Hematopoietic multipotent progenitor cell treated with erythropoietin and hydrocortisone succinate and interleukin-3 and kit ligand, for 8 days (in vitro differentiated cells): ENCODE data around the gene OTOG.

Experiments used
- DNase-seq: peaks from one replicate; pipeline ENCODE4 v3.0.0-alpha.2; 2015

OTOG gene

DNA sequence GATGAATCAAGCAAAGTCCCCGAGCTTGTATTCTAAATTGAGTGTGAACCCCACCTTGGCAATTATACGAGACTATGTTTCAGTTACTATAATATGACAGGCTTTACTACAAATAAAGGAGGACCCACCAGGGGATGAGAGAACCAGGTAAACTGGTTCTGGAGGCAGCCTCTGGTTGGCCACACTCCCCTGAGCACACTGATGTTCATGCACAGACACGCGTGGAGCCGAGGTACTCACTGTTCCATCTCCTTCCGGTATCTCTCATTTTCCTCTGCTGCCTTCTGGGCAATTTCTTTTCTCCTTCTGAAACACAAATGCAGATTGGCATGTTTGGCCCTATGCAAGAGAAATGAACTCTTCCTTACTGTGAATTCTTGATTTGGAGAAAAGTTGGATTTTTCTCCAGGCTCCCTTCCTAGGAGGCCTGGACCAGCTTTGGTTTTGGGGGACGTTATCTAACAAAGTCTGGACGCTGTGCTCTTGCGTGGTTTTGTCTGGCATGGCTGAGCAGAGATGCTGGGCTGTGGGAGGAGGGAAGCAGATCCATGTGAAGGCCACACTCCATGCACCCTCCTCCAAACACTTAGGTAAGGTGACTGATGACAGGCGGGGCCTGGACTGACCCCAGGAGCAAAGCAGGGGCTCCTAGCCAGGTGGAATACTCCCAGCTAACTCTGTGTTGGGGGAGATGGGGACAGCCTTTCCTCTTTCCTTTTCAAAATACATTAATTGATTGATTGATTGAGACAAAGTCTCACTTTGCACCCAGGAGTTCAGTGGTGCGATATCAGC is 25.8 kb upstream of the OTOG start:
- no peak for DNase-seq

DNA sequence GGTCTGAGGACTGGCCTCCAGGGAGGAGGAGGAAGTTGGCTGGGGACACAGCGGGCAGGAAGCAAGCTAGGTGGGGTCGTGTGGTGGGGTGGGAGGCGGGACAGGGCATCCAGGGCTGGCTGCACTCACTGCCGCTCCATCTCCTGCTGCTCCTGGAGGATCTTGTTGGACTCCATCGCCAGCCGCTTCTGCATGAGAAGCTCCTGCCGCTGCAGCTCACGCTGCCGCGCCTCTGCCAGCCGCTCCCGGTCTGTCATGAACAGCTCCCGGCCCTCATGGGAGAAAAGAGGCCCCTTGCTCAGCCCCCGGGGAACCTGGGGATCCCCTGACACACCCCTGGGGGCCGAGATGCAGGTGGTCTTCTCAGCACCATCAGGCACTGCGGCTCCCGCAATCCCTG is 24.4 kb upstream of the OTOG start:
- no peak for DNase-seq

- no peak for DNase-seq
Observed at GRCh38 chr11:17524221-17524620, 22.8 kb upstream of the OTOG start.

GRCh38 chr11:17525570-17525969 is 21.5 kb upstream of the OTOG start:
- DNase-seq, result no peak

DNA sequence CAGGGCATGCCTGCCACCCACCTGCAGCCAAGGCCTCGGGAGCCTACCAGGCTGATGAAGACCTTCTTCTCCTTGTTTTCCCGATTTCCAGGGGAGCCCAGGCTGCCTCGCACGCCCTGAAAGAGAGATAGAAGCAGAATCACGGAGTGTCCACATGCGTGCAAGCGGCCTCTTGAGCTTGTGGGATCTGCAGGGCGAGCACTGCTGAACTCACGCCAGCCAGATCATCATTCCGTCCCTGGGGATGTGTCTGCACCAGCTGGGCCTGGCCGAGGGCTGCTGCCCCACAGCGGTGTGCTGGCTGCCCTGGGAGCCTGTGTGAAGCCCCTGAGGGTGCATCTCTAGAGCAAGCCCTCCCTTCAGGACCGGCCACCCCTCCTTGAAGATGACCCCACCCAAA is 20.7 kb upstream of the OTOG start:
- DNase-seq, result no peak

DNA sequence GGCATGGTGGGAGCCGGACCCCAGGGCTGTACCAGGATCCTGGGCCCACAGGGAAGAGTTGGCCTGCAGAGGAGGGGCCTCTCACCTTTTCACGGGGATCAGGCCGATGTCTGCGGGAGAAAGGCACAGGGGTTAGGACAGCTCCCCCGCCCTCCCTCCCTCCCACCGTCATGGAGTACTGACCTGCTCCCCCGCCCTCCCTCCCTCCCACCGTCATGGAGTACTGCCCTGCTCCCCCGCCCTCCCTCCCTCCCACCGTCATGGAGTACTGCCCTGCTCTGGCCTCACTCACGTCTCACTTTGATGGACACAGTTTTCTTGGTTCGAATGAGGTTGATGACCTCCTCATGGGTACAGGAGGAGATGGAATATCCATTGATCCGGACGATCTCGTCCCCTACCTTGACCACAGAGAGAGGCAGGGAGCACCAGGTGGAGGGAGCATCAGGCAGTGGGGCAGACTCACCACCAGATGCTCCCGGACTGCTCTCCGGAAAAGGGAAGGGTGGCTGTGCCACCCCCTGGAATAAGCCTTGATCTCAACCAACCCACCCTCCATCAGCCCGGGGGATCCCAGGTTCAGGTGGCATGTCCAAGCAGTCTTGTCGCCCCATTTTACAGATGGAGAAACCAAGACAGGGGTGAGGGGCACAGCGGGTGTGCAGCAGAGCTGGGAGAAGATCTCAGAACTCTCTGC is 20.0 kb upstream of the OTOG start:
- no peak for DNase-seq

GRCh38 chr11:17527628-17527995 is 19.4 kb upstream of the OTOG start:
- DNase-seq, result no peak

DNA sequence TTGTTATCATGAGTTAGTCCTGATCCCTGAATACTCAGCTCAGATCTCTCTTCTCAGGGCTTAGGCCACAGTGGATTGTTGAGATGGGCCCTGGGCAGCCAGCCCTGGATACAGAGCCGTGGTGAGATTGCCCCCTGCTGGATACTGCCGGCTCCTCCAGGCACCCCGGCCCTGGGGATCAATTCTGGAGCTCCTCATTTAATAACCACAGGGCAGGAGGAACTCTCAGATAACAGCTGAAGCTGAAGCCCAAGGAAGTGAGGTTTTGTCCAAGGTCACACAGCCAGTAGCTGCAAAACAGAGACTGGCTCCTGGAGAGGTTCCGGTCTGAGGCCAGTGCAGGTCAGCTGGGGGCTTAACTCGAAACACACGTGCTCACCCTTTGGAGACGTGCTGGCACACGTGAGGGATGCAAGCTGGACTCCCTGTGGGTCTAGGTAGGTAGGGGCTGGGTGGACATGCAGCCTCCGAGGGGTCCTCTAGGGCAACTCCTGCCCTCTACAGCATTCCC is 18.8 kb upstream of the OTOG start:
- DNase-seq, result peak; percentile 56

DNA sequence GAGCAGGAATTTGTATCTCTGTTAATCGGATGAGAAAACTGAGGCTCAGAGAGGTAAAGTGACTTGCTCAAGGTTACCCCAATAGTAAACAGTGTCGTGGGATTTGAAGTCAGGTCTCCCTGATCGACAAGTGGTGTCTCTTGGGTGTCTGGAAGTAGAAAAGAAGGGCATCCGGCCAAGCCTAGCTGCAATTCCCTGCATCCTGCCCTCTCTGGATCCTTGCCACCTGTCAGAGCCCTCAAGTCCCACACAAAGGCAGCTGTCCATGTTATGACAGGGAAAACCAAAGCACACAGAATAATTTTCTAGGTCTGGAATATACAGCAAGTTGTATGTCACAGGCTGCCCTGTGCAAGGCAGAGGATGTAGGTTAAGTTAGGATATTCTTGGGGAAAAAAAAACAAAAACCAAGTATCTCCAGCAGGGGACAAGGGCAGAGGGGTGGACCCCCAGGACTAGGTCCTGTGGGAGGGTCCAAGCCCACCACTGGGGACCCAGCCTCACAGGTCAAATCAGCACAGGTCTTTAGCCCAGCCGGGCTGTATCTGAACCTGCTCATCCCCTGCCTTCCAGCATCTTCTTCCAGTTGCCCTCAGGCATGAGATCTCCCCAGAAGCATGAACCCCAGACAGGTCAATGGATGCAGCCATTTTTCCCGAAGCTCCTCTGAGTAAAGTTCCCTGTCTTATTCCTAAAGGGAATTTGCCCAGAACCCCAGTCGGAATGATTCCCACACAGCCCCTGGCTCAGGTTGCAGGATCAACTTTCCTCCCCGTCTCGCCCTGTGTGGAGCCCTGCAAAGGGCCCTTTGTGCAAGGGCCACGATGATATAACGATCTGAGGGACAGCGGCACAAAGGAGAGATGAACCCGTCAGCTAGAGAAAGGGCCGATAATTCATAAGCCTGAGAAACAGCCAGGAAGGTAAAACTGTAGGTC is 17.9 kb upstream of the OTOG start:
- no peak for DNase-seq

GRCh38 chr11:17529844-17530185 is 17.2 kb upstream of the OTOG start:
- no peak for DNase-seq

DNA sequence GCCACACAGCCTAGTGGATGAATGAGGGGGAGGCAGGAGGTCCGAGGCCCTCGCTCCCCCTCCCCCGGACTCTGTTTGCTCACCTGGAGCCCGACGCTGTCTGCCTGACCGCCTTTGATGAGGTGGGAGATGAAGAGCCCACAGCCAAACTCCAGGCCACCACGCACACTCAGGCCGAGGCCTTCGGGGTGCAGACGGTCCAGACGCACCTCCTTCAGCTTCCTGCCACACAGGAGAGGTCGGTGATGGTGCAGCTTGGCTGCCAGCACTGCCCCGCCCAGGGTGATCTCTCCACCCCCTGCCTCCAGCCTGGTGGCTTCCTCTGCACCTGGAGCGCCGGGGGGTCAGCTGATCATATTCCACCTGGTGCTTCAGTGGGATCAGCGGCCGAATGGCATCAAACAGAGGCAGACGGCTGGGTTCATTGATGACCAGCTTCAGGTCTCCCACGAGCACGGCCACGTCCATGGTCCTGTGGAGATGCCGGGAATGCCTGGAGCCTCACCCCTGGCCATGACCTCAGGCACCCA is 15.9 kb upstream of the OTOG start:
- DNase-seq, result no peak

DNA sequence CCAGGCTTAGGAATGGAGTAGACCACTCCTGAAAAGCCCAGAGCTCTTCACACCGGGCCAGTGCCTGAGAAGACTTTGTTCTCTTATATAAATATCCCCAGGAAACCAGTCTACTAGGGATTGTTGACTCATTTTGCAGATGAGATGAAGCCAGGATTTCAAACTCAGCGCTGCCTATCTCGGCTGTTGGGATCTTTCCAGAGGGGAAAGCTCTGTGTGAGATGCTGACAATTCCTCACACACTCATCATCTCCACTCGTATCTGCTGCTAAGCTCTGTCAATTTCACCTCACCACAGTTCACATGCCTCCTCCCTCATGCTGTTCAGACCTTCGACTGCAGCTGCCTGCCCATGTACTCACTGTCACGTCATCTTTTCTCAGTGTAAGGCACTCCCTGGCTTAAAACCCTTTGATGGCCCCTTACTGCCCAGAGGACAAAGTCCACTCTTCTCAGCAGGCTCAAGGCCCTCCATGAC is 15.4 kb upstream of the OTOG start:
- DNase-seq, result no peak

DNA sequence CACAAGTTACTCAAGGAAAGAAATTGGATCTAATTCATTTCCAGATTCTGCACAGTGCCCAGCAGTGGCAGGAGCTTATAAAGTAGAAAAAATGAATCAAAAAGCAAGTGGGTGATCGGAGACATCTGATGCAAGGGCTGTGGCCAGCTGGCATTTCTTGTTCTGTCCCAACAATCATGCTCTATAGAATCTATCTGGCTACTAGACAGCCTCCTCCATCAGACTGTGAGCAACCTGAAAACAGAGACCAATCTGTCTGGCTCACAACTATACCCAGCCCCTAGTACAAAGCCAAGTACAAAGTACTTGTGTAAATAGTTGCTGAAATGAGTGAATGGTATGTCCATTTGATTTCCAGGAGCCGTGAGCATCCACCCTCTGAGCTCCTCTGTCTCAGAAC is 14.3 kb upstream of the OTOG start:
- DNase-seq, result no peak

DNA sequence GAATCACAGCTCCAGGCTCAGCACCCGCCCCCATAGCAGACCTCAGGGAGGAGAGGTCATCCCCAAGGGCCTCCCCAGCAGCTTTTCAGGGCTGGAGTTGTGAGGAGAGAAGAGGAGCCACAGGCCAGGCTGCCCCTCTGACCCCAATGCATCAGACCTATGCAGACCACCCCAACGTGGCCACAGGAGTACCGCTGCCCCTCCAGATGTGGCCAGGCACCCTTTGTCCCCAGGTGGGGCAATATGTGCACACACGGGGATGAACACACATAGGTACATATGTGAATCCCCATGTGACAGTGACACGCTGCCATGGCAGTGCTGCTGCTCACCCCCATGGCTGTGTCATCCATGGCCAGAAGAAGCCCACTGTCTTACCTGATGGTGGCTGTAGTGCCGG is 13.7 kb upstream of the OTOG start:
- no peak for DNase-seq

DNA sequence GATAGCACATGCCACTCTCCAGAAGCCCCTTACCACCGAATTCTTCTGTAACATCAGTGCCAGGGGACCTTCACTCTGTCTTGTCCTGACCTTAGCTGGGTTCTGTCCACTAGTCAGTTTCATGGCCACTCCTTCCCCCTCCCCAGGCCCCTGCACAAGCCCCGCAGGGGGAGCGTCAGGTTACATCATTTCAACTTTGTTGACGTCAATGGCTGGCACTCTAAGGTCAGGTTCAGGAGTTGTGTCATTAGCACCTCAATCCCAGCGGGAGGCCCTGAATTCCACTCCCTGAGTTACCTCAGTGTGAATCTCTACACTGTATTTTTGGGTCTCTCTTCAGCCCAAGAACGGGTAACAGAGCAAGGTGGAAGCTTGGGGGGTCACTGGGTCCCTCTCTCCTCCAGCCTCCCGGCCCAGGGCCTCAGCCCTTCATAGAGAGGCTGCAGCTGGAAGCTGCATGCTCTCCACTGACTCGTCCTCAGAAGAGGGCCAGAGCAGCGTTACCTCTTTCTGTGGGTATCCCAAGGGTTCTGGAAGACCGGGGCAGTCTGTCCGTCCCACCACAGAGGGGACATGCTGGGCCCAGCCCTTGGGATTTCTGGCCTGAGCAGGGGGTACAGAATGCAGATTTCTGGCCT is 13.2 kb upstream of the OTOG start:
- no peak for DNase-seq

- no peak for DNase-seq
Observed at GRCh38 chr11:17535488-17535887, 11.6 kb upstream of the OTOG start.

DNA sequence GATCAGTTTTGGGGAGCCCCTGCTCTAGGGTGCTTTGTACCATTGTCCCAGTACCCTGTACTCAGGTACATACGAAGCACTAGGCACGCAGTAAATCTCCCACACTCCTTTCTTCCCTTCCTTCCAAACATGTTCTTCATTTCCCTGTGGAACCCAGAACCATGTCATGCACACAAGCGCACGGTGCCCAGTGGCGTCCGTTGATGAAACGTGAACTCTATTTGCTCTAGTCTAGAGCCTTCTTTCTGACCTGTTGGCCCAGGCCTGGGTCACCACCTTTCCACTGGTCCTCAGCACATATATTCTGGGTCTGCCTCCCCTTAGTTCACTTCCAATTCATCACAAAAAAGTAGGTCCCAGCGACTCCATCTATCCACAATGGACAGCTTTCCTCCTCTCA is 9.8 kb upstream of the OTOG start:
- DNase-seq, result no peak

- DNase-seq, result no peak
Observed at GRCh38 chr11:17538054-17538453, 9.0 kb upstream of the OTOG start.

- DNase-seq, result no peak
Observed at GRCh38 chr11:17538731-17539130, 8.3 kb upstream of the OTOG start.

GRCh38 chr11:17540807-17541206 is 6.3 kb upstream of the OTOG start:
- no peak for DNase-seq

- no peak for DNase-seq
Observed at GRCh38 chr11:17541330-17541885, 5.7 kb upstream of the OTOG start.

DNA sequence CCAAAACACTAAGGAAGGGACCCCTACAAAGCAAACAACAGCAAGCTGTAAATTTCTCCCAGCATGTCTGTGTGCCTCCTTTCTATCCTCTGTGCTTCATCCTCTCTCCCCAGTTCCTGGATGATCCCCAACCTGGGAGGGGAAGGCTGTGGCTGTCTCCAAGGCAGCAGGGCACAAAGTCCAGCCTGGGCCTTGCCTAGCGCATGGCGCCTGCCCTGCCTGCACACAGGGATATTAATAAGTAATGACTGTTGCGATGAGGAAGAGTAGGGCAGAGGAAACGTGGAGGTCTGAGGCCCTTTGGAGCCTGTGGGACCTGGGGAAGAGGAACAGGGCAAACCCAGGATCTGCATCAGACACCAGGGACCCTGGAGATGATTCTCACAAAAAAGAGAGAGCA is 4.8 kb upstream of the OTOG start:
- no peak for DNase-seq
